SK-N-SH treated with all-trans-retinoic acid at 6 μM for 48 hours (cell line): ENCODE data around the gene EEF1AKMT3.

Experiments
- ARNTL ChIP-seq: fragments of 450-650 bp; formaldehyde crosslinking; IDR thresholded peaks from 2 replicates; pipeline ENCODE4 v1.5.0; 2020; ENCODE audit warnings: low read depth, mild to moderate bottlenecking, moderate library complexity, borderline replicate concordance
- BACH2 ChIP-seq: fragments of 250-450 bp; sonication (Bioruptor Pico); IDR thresholded peaks from 2 replicates; pipeline ENCODE4 v1.9.0; 2021; ENCODE audit warnings: mild to moderate bottlenecking, borderline replicate concordance
- ZC3H10 ChIP-seq: fragments of 250-450 bp; sonication (Bioruptor Pico); IDR thresholded peaks from 2 replicates; pipeline ENCODE4 v1.5.1; 2021; ENCODE audit warnings: mild to moderate bottlenecking, moderate library complexity
- TF ChIP-seq, protein P1 (sequence below): fragments of 250-450 bp; sonication (Bioruptor Pico); IDR thresholded peaks from 2 replicates; pipeline ENCODE4 v1.5.0; 2020; ENCODE audit warnings: mild to moderate bottlenecking, moderate library complexity

DNA sequence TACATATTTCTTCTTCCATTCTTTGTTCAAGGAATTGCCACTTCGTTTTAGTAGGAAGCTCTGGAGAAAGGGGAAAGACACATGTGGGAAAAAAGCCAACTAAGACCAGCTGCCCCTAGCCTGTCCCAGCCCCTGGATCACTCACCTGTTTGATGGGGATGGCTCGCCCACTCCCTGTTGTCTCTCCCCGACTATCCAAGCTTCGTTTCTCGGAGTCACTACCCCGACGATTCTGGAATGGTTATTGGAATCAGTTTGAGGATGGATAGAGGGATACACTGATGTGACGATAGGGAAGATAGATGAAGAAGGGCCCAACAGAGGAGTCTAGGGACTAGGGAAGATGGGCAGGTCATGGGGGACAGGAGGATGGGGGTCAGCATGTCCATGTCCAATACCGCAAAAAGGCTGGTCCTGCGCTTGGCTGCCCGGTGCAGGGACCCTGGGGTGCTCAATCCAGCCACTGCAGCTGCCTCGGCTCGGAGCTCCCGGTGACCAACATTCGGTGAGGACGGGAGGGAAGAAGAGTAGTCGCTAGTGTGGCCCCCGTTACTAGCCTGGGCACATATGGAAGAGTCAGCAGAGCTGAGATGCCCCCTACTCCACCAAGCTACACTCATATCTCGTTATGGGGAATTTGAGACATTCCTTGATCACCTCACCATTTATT is 40.9 kb upstream of the EEF1AKMT3 start:
- no peak for TF ChIP-seq ZC3H10
- TF ChIP-seq BACH2 (CRISPR knock-in tag) = no peak
- no peak for TF ChIP-seq ARNTL (CRISPR knock-in tag)
- TF ChIP-seq, protein P1, sequence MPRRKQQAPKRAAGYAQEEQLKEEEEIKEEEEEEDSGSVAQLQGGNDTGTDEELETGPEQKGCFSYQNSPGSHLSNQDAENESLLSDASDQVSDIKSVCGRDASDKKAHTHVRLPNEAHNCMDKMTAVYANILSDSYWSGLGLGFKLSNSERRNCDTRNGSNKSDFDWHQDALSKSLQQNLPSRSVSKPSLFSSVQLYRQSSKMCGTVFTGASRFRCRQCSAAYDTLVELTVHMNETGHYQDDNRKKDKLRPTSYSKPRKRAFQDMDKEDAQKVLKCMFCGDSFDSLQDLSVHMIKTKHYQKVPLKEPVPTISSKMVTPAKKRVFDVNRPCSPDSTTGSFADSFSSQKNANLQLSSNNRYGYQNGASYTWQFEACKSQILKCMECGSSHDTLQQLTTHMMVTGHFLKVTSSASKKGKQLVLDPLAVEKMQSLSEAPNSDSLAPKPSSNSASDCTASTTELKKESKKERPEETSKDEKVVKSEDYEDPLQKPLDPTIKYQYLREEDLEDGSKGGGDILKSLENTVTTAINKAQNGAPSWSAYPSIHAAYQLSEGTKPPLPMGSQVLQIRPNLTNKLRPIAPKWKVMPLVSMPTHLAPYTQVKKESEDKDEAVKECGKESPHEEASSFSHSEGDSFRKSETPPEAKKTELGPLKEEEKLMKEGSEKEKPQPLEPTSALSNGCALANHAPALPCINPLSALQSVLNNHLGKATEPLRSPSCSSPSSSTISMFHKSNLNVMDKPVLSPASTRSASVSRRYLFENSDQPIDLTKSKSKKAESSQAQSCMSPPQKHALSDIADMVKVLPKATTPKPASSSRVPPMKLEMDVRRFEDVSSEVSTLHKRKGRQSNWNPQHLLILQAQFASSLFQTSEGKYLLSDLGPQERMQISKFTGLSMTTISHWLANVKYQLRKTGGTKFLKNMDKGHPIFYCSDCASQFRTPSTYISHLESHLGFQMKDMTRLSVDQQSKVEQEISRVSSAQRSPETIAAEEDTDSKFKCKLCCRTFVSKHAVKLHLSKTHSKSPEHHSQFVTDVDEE (CRISPR knock-in tag) = no peak
